Gastrocnemius medialis (tissue), 4 donors: Measurements from ENCODE around the gene DBNDD2.

Experiments used
- POLR2A ChIP-seq, 2 donors: fragments of 450-650 bp; IDR thresholded peaks; one replicate each; pipeline ENCODE4 v1.6.1; 2017; ENCODE audit warnings: antibody characterized with exemption in 2 of 2, mild to moderate bottlenecking in 2 of 2, moderate library complexity in 2 of 2
- TF ChIP-seq, protein P1 (sequence below), 5 experiments: fragments of 450-650 bp in 3 of 5; fragments of 200-600 bp in 2 of 5; sonication (generic) in 2 of 5; IDR thresholded peaks in 4 of 5; conservative IDR thresholded peaks in 1 of 5; 1 replicate in 4 of 5; 2 replicates in 1 of 5; pipeline ENCODE4 v1.5.1; 2016 to 2019; ENCODE audit warnings: antibody characterized with exemption in 5 of 5, mild to moderate bottlenecking in 3 of 5, moderate library complexity in 3 of 5

DNA sequence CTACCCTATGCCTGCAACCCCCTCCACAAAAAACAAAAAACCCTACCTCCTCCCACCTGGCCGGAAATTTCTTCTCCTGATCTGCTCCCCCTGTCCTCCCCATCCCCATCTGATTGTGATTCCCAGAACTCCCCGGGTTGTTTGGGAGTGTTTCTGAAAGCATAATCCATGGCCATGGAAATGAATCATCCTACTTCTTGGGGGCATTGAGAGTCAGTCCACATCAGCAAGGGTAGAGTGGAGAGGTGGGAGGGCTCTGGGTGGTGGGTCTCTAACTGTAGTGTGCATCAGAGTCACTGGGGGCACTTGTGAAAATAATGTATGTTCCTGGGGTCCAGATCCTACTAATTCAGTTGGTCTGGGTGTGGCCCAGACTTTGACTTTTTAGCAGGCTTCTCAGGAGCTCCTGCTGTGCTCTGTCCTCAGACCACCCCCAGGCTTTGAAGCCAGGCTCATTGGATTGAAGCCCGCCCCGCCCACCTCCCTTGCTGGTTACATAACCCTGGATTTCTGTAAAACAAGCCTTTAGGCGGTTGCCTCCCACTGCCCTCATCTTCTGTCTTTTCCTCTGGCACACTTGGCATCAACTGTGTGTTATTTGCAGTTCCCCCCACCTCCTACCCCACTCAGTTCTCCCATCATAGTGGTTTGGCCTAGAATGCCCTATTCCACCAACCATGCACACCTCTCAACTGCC is 18.4 kb downstream of the DBNDD2 start:
- TF ChIP-seq, protein P1, sequence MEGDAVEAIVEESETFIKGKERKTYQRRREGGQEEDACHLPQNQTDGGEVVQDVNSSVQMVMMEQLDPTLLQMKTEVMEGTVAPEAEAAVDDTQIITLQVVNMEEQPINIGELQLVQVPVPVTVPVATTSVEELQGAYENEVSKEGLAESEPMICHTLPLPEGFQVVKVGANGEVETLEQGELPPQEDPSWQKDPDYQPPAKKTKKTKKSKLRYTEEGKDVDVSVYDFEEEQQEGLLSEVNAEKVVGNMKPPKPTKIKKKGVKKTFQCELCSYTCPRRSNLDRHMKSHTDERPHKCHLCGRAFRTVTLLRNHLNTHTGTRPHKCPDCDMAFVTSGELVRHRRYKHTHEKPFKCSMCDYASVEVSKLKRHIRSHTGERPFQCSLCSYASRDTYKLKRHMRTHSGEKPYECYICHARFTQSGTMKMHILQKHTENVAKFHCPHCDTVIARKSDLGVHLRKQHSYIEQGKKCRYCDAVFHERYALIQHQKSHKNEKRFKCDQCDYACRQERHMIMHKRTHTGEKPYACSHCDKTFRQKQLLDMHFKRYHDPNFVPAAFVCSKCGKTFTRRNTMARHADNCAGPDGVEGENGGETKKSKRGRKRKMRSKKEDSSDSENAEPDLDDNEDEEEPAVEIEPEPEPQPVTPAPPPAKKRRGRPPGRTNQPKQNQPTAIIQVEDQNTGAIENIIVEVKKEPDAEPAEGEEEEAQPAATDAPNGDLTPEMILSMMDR (IDR thresholded peaks at IDR 0.05 in 4 of 5, conservative IDR thresholded peaks at IDR 0.05 in 1 of 5): no peak
- TF ChIP-seq POLR2A (IDR thresholded peaks at IDR 0.05): no peak
